Epithelial cell of proximal tubule (primary cell): ENCODE data around the gene MYMX. TPM values are rescaled to one million over a fixed set of nuclear protein-coding genes. Genes with fewer than 3 reads are reported as not detected.

Experiments used
- DNase-seq: peaks from one replicate; pipeline ENCODE4 v3.0.0-alpha.2; 2011; ENCODE audit warnings: low read depth
- H3K4me3 ChIP-seq: 2 replicates; pipeline ENCODE4 v1.5.1; 2011; ENCODE audit warnings: low read depth, mild to moderate bottlenecking, low read length
- CTCF ChIP-seq: conservative IDR thresholded peaks from 2 replicates; pipeline ENCODE4 v1.5.1; 2012; ENCODE audit warnings: low read depth, mild to moderate bottlenecking, low read length
- total RNA-seq: library from RNA; depleted of rRNA; stranded (reverse); fragments of >200 nt; gene quantifications from 2 replicates; pipeline ENCODE4 v1.2.3, GENCODE V29; 2015

Gene MYMX
- total RNA-seq, 1 donor from 2014 or later = not detected

- no peak for DNase-seq
- H3K4me3 ChIP-seq = no peak overlapping the region
- TF ChIP-seq CTCF = no peak
These were observed 18.0 kb upstream of the MYMX start for GRCh38 chr6:44198684-44199083.

- TF ChIP-seq CTCF = no peak
- no peak overlapping the region for H3K4me3 ChIP-seq
- no peak for DNase-seq
These were observed 16.8 kb upstream of the MYMX start for GRCh38 chr6:44199883-44200282.

GRCh38 chr6:44201200-44201599, 15.5 kb upstream of the MYMX start:
- TF ChIP-seq CTCF = no peak
- no peak overlapping the region for H3K4me3 ChIP-seq

GRCh38 chr6:44201638-44202303, 15.0 kb upstream of the MYMX start:
- H3K4me3 ChIP-seq = no peak overlapping the region
- TF ChIP-seq CTCF = no peak
- no peak for DNase-seq

More at GRCh38 chr6:44201200-44201599, 15.5 kb upstream of the MYMX start:
- no peak for DNase-seq

GRCh38 chr6:44202332-44202971, 14.3 kb upstream of the MYMX start:
- DNase-seq = no peak
- H3K4me3 ChIP-seq = no peak overlapping the region
- TF ChIP-seq CTCF = no peak

- no peak for DNase-seq
- TF ChIP-seq CTCF = no peak
- no peak overlapping the region for H3K4me3 ChIP-seq
These were observed 13.6 kb upstream of the MYMX start for GRCh38 chr6:44202972-44203750.
